HG03342 (cell line): ENCODE results near the gene KCNIP3.

ENCODE experiments used
- ATAC-seq: cut with Tn5 transposase; IDR thresholded peaks from one replicate; pipeline ENCODE4 v1.9.1; 2021; ENCODE audit warnings: mild to moderate bottlenecking, moderate library complexity; ENCODE audit not compliant: unreplicated experiment

KCNIP3 gene

DNA sequence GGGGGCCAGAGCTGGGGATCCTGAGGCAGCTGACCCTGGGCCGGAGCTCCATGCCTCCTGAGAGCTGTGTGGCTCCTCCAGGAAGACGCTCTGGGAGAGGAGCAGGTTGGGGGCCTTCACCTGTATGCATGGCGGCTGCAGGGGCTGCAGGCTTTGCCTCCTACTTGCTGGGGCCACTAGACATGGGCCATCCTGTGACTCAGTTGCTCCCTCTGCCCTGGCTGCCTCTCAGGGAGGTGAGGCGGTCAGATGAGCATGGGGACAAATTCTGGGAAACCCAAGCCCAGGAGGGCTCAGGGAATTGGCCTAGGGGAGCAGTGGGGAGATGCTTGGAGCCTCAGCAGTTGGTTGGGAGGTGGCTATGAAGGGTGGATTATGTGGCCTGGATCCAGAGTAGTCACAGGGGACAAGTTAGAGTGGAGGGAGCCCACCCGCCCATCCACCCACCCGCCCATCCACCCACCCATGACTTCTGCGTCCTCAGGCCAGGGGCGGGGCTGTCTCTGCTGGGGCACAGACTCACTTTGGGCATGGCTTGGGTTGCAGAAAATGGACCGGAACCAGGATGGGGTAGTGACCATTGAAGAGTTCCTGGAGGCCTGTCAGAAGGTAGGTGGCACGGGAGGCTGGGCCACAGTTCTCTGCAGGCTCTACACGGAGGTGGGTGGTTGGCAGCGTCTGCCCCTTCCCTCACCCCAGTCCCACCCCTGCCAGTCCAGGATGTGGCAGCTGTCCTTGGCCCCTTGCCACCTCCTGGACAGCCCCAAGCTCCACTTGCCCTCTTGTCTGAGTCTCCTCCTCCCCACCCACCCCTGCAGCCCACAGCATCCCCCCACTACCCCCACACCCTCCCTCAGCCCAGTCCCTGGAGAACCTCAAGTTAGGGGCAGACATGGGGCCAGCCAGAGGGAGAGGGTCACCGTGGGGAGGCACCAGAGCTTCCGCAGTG lies 85.8 kb downstream of the KCNIP3 start:
- ATAC-seq = no peak

DNA sequence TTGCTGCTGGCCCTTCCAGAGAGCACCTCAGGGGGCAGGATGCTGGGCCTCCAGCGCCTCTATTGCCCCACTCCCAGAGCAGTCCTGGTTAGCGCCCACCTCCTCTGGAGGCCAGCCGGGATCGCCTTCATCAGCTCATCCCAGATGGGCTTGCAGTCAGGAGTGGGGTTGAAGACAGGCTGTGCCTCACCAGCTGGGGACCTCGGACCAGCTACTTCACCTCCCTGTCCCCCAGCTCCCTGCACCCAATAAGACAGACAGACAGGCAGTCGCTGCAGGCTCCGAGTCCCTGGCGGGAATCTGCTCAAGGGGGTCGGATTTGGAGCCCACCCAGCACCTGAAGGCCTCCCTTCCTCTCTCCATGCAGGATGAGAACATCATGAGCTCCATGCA lies 86.5 kb downstream of the KCNIP3 start:
- ATAC-seq = no peak

DNA sequence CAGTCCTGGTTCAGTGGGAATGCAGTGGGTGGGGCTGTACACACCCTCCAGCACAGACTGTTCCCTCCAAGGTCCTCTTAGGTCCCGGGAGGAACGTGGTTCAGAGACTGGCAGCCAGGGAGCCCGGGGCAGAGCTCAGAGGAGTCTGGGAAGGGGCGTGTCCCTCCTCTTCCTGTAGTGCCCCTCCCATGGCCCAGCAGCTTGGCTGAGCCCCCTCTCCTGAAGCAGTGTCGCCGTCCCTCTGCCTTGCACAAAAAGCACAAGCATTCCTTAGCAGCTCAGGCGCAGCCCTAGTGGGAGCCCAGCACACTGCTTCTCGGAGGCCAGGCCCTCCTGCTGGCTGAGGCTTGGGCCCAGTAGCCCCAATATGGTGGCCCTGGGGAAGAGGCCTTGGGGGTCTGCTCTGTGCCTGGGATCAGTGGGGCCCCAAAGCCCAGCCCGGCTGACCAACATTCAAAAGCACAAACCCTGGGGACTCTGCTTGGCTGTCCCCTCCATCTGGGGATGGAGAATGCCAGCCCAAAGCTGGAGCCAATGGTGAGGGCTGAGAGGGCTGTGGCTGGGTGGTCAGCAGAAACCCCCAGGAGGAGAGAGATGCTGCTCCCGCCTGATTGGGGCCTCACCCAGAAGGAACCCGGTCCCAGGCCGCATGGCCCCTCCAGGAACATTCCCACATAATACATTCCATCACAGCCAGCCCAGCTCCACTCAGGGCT lies 87.9 kb downstream of the KCNIP3 start:
- no peak for ATAC-seq

DNA sequence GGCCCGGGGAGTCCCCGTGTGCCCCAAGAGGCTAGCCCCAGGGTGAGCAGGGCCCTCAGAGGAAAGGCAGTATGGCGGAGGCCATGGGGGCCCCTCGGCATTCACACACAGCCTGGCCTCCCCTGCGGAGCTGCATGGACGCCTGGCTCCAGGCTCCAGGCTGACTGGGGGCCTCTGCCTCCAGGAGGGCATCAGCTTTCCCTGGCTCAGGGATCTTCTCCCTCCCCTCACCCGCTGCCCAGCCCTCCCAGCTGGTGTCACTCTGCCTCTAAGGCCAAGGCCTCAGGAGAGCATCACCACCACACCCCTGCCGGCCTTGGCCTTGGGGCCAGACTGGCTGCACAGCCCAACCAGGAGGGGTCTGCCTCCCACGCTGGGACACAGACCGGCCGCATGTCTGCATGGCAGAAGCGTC lies 88.4 kb downstream of the KCNIP3 start:
- ATAC-seq = no peak

DNA sequence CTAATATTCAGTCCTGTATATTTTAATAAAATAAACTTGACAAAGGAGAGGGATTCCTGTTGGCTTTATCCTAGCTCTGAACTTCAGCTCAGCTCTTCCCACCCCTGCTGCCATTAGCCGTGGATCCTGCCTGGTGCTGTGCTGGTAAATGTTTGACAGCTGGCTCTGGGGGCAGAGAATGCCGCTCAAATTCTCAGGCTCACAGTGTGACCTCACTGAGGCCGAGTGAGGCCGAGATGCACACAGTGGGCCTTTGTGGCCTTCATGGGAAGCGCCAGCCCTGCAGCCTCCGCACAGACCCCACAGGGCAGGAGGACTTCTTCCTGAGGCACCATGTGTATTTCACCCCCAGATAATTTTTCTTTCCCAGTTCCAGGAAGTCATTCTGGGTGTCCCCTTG lies 88.9 kb downstream of the KCNIP3 start:
- no peak for ATAC-seq

DNA sequence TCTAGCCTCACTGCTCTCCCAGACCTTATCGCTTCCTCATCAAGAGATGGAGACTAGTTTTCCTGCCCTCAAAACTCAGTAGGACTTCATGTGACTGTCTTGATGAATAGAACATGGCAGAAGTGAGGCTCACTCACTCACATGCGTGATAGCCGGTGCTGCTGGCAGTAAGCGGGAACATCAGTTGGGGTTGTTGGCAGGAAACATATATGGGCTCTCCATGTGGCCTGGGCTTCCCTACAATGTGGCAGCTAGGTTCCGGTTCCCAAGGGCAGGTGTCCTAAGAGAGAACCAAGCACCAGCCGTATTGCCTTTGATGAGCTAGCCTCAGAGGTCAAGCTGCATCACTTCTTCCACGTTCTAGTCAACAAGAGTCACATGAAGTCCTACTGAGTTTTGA lies 90.2 kb downstream of the KCNIP3 start:
- ATAC-seq = no peak

DNA sequence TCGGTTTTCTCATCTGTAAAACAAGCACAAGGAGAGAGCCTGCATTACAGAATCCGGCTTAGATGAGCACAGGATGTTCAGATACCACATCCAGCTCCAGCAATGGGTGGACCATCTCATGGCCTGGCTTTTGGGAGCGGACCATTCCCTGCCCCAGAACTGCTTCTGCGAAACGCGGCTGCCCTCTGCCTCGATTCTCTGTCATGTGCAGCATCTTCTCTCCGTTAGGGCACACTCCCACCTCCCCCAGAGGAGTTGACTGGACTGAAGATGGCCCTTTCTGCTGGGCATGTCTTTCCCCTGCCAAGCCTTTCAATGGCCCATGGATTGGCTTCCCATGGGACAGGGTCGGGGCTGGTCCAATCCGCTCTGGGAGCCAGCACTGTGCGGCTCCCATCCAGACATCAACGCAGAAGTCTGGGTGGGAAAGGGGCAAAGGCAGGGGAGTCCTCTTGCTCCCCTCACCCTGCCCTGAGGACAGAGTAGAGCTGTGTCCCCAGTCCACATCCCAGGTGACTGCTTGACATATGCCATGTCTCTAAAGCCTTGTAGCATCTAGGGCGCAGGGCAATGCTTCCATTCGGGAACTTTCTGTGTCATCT lies 91.0 kb downstream of the KCNIP3 start:
- ATAC-seq = no peak

DNA sequence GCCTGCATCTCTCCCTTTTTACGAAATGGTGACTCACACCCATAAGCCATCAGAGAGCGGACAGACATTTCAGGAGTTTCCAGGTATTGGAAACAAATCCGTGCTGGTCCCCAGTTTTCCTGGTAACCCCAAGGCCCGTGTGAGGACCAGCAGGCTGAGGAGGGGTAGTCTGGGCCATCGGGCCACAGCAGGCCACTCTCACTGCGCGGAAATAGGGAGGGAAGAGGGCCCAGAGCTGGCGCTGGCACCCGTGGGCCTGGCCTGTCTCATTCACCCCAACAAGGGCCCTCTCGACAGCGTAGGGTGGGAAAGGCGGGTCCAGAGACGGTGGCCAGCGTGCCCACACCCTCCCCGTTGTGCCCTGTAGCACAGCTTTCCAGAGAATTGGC lies 91.7 kb downstream of the KCNIP3 start:
- ATAC-seq = no peak

DNA sequence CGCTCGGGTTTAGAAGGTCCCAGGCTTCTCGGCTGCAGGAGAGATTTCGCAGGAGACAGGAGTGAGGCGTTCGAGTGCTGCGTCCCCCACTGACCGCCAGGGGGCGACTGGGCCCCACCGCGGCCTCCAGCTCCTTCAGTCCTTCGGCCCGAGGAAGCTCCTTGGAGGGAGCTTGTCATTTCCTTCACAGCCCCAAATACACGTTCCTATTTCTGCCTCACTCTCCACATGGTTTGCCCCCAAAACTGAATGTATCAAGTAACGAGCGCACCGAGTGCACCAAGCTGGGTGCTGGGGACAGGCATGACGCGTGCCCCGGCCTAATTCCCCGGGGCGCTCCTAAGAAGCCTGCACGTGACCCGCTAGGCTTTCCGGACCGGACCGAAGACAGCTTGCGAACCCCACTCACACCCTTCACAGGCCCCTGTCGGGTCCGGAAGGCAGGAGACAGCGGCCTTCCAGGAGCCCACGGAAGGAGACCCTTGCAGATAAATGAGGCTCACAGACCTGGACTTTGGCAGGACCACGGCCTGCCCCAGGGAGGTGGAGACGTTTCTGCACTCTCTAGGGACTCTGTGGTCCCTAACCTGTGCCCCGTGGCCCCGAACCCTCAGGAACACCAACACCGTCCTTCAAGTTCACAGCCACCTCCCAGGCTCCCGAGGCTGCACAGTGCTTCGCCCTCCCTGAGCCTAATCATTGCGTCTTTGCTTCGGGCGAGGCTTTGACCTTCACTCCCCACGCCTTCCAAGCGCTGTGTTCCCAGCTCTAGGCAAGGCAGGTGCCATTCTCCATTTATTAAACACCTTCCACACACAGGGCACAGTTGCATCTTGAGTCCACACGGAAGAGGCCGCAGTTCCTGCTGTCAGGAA lies 92.3 kb downstream of the KCNIP3 start:
- no peak for ATAC-seq

DNA sequence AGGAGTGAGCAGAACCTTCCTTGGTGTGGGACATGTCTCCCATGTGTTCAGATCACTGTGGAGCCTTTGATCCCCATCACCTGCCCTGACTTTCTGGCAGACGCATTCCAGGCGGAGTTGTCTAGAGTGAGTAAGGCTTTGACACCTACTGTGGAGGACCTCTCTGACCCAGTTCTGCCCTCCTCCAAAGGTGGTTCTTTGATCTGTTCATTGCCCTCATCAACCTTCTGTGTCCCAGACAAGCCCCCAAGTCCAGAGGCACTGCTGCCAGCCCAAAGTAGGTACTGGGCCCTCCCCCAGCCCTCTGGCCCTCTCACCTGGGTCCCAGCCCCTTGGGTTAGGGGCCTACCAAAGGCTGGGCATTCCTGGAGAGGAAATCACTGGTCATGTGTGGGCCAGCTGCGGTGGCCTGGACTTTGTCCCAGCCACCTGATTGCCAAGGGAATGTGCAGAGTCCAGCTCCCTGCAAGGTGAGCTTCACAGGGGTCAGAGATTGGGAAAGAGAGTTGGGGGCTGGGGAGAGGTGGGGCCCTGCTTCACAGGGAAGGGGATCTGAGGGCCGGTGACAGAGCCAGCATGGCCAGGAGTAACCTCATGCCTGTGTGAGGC lies 93.2 kb downstream of the KCNIP3 start:
- no peak for ATAC-seq

DNA sequence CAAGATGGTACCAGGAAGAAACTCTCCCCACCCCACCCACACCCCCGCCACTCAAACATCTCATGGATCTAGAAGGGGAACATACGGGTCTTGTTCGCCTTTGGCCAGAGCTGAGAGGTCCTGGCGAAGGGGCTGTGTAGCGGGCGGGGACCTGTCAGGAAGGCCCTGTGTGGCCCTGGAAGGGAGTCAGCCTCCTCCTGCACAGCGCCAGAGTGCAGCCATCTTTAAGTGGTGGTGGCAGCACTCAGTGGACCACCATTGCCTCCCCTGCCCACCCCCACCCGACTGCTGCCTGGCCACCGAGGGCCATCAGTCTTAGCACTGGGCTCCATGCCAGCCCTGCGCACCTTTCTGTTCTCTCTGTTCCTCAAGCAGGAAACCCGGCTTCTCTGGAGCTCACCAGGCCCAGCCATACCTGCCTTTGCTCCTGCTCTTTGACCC lies 93.8 kb downstream of the KCNIP3 start:
- ATAC-seq = no peak

DNA sequence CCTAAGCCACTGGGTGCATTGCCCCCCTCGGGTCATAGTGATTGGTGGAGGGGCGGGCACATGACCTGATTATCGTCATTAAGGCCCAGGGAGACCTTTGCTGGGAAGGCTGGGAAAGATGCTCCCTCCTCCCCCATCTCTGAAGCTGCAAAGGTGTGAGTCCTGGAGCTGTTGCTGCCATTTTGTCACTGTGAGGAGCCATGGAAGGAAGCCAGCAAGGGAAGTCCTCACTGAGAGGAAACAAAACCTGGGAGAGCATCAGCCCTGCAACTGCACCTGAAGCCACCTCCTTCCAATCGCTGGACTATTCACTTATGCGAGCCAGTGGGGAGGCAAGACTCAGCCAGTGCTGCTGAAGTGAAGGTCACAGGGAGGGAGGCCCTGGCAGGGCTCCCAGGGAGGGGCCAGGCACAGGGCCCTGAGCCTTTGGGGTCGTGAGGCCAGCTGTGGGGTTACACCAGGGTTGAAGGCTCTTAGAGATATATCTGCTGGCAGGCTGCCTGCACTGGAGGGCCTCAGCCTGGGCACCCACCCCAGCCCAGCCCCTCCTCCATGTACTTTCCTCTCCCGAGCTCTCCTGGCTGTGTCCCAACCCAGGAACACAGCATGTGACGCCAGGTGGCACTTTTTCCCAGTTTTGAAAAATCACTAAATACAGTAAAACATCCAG lies 94.6 kb downstream of the KCNIP3 start:
- no peak for ATAC-seq

DNA sequence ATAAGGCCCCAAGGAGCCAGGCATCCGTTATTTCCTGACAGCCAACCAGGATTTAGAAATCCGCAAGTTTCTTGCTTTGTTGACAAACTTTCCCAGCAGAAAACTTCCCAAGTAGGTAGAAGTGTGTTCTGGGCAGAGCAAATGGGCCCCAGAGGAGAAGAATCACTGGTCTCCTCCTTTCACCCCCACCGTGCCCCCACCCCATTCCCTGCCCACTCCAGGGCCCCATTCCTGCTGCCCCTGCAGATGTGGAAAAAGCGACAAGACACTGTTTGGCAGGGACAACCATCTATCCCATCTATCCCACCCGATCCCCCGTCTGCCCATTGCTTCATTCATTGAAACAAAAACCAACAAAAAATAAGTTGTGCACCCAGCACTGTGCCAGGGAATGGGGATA lies 95.2 kb downstream of the KCNIP3 start:
- no peak for ATAC-seq

DNA sequence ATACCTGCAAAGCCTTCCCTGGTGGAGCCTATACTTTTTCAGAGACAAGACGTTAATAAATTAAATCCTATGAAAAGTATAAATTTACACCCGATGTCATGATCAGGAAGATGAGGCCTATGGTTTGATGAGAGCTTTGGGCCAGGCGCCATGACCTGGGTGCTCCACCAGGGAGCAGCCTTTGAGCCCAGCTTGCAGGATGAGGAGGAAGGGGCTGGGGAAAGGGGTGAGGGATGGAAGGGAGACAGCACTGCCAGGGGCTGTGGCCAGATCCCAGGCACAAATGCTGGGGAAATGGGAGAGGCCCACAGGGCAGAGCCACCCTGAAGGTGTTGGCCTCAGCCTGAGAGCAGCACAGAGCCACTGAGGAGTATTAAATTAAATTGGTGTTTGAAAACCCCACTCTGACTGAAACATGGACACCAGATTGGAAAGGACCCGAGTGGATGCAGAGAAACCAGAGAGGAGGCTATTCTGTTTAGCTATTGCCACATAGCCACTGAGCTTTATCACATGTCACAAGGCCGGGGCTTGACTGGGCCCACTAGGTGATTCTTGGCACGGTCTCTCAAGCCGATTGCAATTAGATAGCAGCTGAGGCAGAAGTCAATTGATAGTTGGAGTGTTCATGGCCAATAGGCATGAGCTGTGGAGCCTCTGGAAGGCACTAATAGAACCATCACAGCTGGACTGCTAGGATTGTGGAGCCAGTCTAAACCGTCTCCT lies 95.7 kb downstream of the KCNIP3 start:
- no peak for ATAC-seq

DNA sequence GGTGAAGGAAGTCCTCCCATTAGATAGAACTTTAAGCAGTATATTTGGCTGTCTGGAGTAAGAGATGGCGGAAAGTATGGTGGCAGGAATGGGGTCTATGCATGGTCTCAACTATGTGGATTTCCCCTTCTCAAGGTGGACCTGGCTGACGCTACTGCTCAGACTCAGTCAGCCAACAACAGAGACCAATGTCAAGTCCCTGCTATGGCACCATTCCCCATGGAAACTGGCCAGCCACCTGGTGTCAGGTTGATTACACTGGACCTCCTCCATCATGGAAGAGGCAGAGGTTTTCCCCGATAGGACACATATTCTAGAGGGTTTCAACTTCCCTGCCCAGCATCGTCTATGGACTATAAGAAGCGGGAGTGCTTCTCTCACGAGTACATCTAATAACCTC lies 96.8 kb downstream of the KCNIP3 start:
- ATAC-seq = no peak

DNA sequence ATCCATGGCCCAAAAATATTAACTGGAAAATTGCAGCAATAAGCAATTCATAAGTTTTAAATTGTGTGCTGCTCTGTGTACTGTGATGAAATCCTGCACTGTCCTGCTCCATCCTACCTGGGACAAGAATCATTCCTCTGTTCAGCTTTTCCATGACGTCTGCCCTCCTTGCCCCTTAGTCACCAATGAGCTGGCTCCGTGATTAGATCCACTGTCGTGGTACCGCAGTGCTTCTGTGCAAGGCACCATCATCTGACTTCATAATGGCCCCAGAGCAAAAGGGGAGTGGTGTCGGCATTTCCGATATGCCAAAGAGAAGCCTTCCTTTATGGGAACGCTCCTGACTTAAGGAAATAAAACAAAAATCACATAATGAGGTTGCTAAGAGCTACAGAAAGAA lies 101.9 kb downstream of the KCNIP3 start:
- no peak for ATAC-seq

DNA sequence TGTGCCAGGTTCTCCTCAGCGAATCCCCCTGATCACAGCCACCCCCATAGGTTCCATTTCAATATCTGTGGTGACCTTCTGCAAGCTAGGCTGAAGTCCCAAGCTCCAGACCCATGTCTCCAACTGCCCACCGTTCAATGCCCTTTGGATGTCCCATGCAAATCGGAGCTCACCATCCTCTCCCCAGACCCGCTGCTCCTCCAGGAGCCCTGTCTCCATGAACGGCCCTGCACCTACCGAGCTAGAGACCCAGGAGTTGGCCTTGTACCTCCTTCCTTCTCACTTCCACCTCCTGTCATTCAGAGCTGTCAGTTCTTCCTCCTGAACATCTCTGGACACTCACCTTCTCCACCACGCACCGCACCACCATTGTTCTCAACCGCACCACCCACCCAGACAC lies 104.3 kb downstream of the KCNIP3 start:
- ATAC-seq = no peak

DNA sequence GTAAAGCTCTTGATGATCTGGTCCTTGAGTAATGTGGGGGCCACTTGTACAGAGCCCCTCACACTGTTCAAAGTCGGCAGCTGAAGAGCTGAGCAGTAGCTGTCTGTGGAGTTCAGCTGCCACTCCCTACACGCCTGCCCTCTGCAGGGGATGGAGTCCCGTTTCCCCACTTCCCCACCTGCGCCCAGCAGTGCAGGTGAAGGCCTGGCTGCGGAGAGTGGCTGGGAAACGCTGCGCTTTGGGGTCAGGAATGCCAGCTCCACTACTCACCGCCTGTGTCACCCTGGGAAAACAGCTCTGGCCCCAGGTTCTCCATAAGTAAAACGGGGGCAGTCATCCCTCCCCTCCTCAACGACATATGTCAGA lies 104.8 kb downstream of the KCNIP3 start:
- ATAC-seq = peak; percentile 17
